K562 (cell line): ENCODE data around the gene CREB3L2. TPM values are rescaled to one million over a fixed set of nuclear protein-coding genes. Genes with fewer than 3 reads are reported as not detected.

ENCODE experiments used
- ATAC-seq: fragments of 200-7000 bp; cut with Tn5 transposase; 3 replicates; pipeline ENCODE4 v1.9.1; 2020; ENCODE audit warnings: moderate library complexity
- BruUV-seq: library from RNA; stranded (reverse); fragments of 400-500 nt; replicated peaks from 2 replicates; lab custom pipeline; 2021; lab: Mats Ljungman, UMichigan
- CTCF ChIA-PET: fragments of 300-600 bp; formaldehyde crosslinking; extraction: SDS; loops from one replicate; lab custom pipeline; 2021; ENCODE audit warnings: low intra/inter-chr PET ratio; lab: Yijun Ruan, JAX
- POLR2A ChIA-PET: fragments of 300-600, 350-650 bp; sonication (Branson Sonifier 250); formaldehyde crosslinking; extraction: SDS; loops from one replicate; lab custom pipeline; 2021; ENCODE audit warnings: antibody characterized with exemption, inconsistent platforms; lab: Yijun Ruan, JAX
- DNase-seq, 4 experiments: peaks; one replicate each; pipeline versions ENCODE4 v3.0.0 to v3.0.0-alpha.2; 2011 to 2018; ENCODE audit warnings: low spot score in 3 of 4, mixed read lengths in 3 of 4; ENCODE audit errors: extremely low read depth in 1 of 4
- FAIRE-seq: peaks from 2 replicates; lab custom pipeline; 2011; peaks lifted over from hg19 to GRCh38; lab: Jason Lieb, UNC
- H2AFZ ChIP-seq: 2 replicates; pipeline ENCODE4 v1.6.0; 2011; ENCODE audit warnings: low read depth, low read length, control low read depth, inconsistent platforms
- H3K27ac ChIP-seq: fragments of 200-600 bp; 3 replicates; pipeline ENCODE4 v1.8.0; 2011; ENCODE audit warnings: low read depth, mild to moderate bottlenecking, control low read depth, inconsistent platforms, low read length, moderate library complexity, mixed read lengths; ENCODE audit errors: extremely low read depth
- H3K27me3 ChIP-seq, 2 experiments: fragments of 300-600 bp in 1 of 2; 2 replicates in 1 of 2; 3 replicates in 1 of 2; pipeline versions ENCODE4 v1.6.0 to v1.8.0; 2011; ENCODE audit warnings: inconsistent platforms in 2 of 2, low read length in 2 of 2, mild to moderate bottlenecking in 1 of 2, mixed read lengths in 1 of 2, moderate library complexity in 1 of 2; ENCODE audit not compliant: control insufficient read depth in 2 of 2, insufficient read depth in 2 of 2
- H3K36me3 ChIP-seq: fragments of 300-600 bp; 3 replicates; pipeline ENCODE4 v1.8.0; 2011; ENCODE audit warnings: mild to moderate bottlenecking, low read length, inconsistent platforms; ENCODE audit not compliant: control insufficient read depth, insufficient read depth
- H3K4me1 ChIP-seq, 2 experiments: fragments of 200-600 bp in 1 of 2; replicated peaks in 1 of 2; 2 replicates in 1 of 2; 3 replicates in 1 of 2; pipeline versions ENCODE4 v1.5.1 to v1.8.0; 2011; ENCODE audit warnings: inconsistent platforms in 2 of 2, low read length in 2 of 2, mild to moderate bottlenecking in 1 of 2, mixed read lengths in 1 of 2, moderate library complexity in 1 of 2; ENCODE audit not compliant: control insufficient read depth in 2 of 2, insufficient read depth in 2 of 2
- H3K4me2 ChIP-seq: 2 replicates; pipeline ENCODE4 v1.6.1; 2011; ENCODE audit warnings: low read length, control low read depth, inconsistent platforms, mixed read lengths; ENCODE audit not compliant: insufficient read depth
- H3K4me3 ChIP-seq: fragments of 200-600 bp; sonication (generic), shearing (Covaris generic); 2 replicates; pipeline ENCODE4 v1.5.1; 2016; ENCODE audit warnings: control low read depth, inconsistent platforms
- H3K79me2 ChIP-seq: fragments of 200-600 bp; 3 replicates; pipeline ENCODE4 v1.8.0; 2011; ENCODE audit warnings: low read length, inconsistent platforms; ENCODE audit not compliant: control insufficient read depth, insufficient read depth
- H3K9ac ChIP-seq, 2 experiments: 2 replicates each; pipeline versions ENCODE4 v1.6.0 to v1.6.1; 2011; ENCODE audit warnings: low read depth in 2 of 2, low read length in 2 of 2, control low read depth in 1 of 2, inconsistent platforms in 1 of 2, mild to moderate bottlenecking in 1 of 2, mixed read lengths in 1 of 2; ENCODE audit not compliant: insufficient read depth in 1 of 2
- H3K9me1 ChIP-seq: one replicate; pipeline ENCODE4 v1.6.0; 2011; ENCODE audit warnings: inconsistent platforms, mild to moderate bottlenecking, low read length, moderate library complexity; ENCODE audit not compliant: control insufficient read depth, insufficient read depth
- H3K9me3 ChIP-seq: replicated peaks from 2 replicates; pipeline ENCODE4 v1.5.1; 2011; ENCODE audit warnings: low read depth, low read length, inconsistent platforms; ENCODE audit not compliant: control insufficient read depth, insufficient read depth
- H4K20me1 ChIP-seq: replicated peaks from 2 replicates; pipeline ENCODE4 v1.6.1; 2011; ENCODE audit warnings: low read length, inconsistent platforms, mixed read lengths; ENCODE audit not compliant: control insufficient read depth, insufficient read depth
- ADNP ChIP-seq: fragments of 200-800 bp; sonication (Bioruptor generic); IDR thresholded peaks from 2 replicates; pipeline ENCODE4 v1.6.1; 2016; ENCODE audit warnings: missing genetic modification characterization, missing compliant biosample characterization
- CBX2 ChIP-seq: fragments of 200-600 bp; sonication (generic); IDR thresholded peaks from one replicate; pipeline ENCODE4 v1.6.1; 2012; ENCODE audit warnings: mild to moderate bottlenecking, low read length, inconsistent platforms; ENCODE audit not compliant: insufficient read depth, poor library complexity, severe bottlenecking
- EP300 ChIP-seq: IDR thresholded peaks from 2 replicates; pipeline ENCODE4 v1.6.1; 2012; ENCODE audit warnings: low read length, improper control_type of control experiment
- FOXP1 ChIP-seq: sonication (generic); formaldehyde crosslinking; IDR thresholded peaks from 2 replicates; pipeline ENCODE4 v1.8.0; 2022; ENCODE audit warnings: mild to moderate bottlenecking, missing genetic modification reagents
- GATA2 ChIP-seq: sonication (generic); formaldehyde crosslinking; IDR thresholded peaks from 2 replicates; pipeline ENCODE4 v1.4.0; 2020; ENCODE audit warnings: mild to moderate bottlenecking, missing genetic modification reagents
- HNRNPL ChIP-seq: fragments of 200-400 bp; formaldehyde crosslinking; IDR thresholded peaks from 2 replicates; pipeline ENCODE4 v1.6.1; 2017; ENCODE audit warnings: low read depth, mild to moderate bottlenecking, low read length
- IRF2 ChIP-seq: sonication (generic); formaldehyde crosslinking; IDR thresholded peaks from 2 replicates; pipeline ENCODE4 v1.8.1; 2022; ENCODE audit warnings: mild to moderate bottlenecking, missing genetic modification reagents
- MAFG ChIP-seq: fragments of 450-650 bp; conservative IDR thresholded peaks from 2 replicates; pipeline ENCODE4 v1.6.1; 2016; ENCODE audit warnings: missing genetic modification characterization, missing compliant biosample characterization
- NFIC ChIP-seq: fragments of 450-650 bp; IDR thresholded peaks from 2 replicates; pipeline ENCODE4 v1.6.1; 2017; ENCODE audit warnings: mild to moderate bottlenecking, inconsistent platforms
- PHF20 ChIP-seq: fragments of 450-650 bp; IDR thresholded peaks from 2 replicates; pipeline ENCODE4 v1.6.1; 2018; ENCODE audit not compliant: partially characterized antibody
- POLR3A ChIP-seq: IDR thresholded peaks from 2 replicates; pipeline ENCODE4 v1.6.1; 2011; ENCODE audit warnings: borderline replicate concordance, mild to moderate bottlenecking, moderate library complexity; ENCODE audit not compliant: insufficient read length, insufficient read depth; ENCODE audit errors: extremely low read depth
- POLR3G ChIP-seq: IDR thresholded peaks from 2 replicates; pipeline ENCODE4 v1.6.1; 2011; ENCODE audit not compliant: insufficient read length, insufficient replicate concordance; ENCODE audit errors: extremely low read depth
- RBBP5 ChIP-seq: fragments of 200-600 bp; sonication (generic); IDR thresholded peaks from 2 replicates; pipeline ENCODE4 v1.6.1; 2012; ENCODE audit warnings: borderline replicate concordance, mild to moderate bottlenecking, low read length, control low read depth, inconsistent platforms; ENCODE audit not compliant: insufficient read depth, poor library complexity, severe bottlenecking
- RBM22 ChIP-seq: fragments of 200-400 bp; formaldehyde crosslinking; IDR thresholded peaks from 2 replicates; pipeline ENCODE4 v1.6.1; 2018; ENCODE audit warnings: low read length, low read depth; ENCODE audit not compliant: poor library complexity, severe bottlenecking
- RFX7 ChIP-seq: fragments of 250-450 bp; sonication (Bioruptor Pico); IDR thresholded peaks from 2 replicates; pipeline ENCODE4 v1.5.1; 2021; ENCODE audit warnings: mild to moderate bottlenecking
- SNIP1 ChIP-seq: fragments of 450-650 bp; IDR thresholded peaks from 2 replicates; pipeline ENCODE4 v1.7.1; 2017; ENCODE audit warnings: low read depth, mild to moderate bottlenecking
- STAT5B ChIP-seq: fragments of 250-450 bp; sonication (Bioruptor Pico); IDR thresholded peaks from 2 replicates; pipeline ENCODE4 v1.8.0; 2021; ENCODE audit warnings: mild to moderate bottlenecking, inconsistent platforms
- ZNF830 ChIP-seq: fragments of 250-450 bp; sonication (Bioruptor Pico); IDR thresholded peaks from 2 replicates; pipeline ENCODE4 v1.5.0; 2021; ENCODE audit warnings: mild to moderate bottlenecking
- WGBS: fragments of 100-300 bp; shearing (Covaris generic); methylation state at CpG from one replicate; pipeline ENCODE4 v1.1.6; 2016; ENCODE audit warnings: low coverage, mixed read lengths; ENCODE audit not compliant: insufficient coverage; ENCODE audit errors: missing lambda C conversion rate; 5-methylcytosine and 5-hydroxymethylcytosine counted together
- in situ Hi-C: fragments of 300-500 bp; cut with MboI; formaldehyde crosslinking; loops from 4 replicates; pipeline ENCODE4 v1.15.0; 2018; ENCODE audit warnings: inconsistent platforms, mixed read lengths
- intact Hi-C: fragments of 100-400 bp; cut with micrococcal nuclease; formaldehyde crosslinking; loops from 2 replicates; pipeline ENCODE4 v1.14.2; 2022
- polyA plus RNA-seq, 8 experiments: library from polyadenylated mRNA; depleted of rRNA in 4 of 8; stranded (reverse) in 5 of 8; unstranded in 3 of 8; fragments of >200 nt; fragmentation: Nextera tagmentation in 2 of 8; fragmentation: Illumina TruSeq in 1 of 8; extraction: Ambion mirVana in 2 of 8; extraction: Trizol in 1 of 8; gene quantifications; 2 replicates each; pipeline versions ENCODE4 v1.2.1 to v1.2.3, GENCODE V29; 2011 to 2014; ENCODE audit warnings: inconsistent platforms in 1 of 8, missing spikeins in 1 of 8
- total RNA-seq, 7 experiments: library from RNA; depleted of rRNA in 6 of 7; stranded (reverse); fragments of >200 nt in 6 of 7; fragmentation: Illumina TruSeq in 2 of 7; extraction: Trizol in 2 of 7; gene quantifications; 2 replicates each; pipeline versions ENCODE4 v1.2.1 to v1.2.3, GENCODE V29; 2011 to 2021; ENCODE audit warnings: low replicate concordance in 1 of 7
- TF ChIP-seq, protein P1 (sequence below): fragments of 250-450 bp; sonication (Bioruptor Pico); IDR thresholded peaks from 2 replicates; pipeline ENCODE4 v1.8.0; 2021; ENCODE audit warnings: borderline replicate concordance, mild to moderate bottlenecking, moderate library complexity; ENCODE audit not compliant: poor library complexity, severe bottlenecking
- TF ChIP-seq, protein P2 (sequence below): sonication (generic); formaldehyde crosslinking; IDR thresholded peaks from 2 replicates; pipeline ENCODE4 v1.8.1; 2023; ENCODE audit warnings: mild to moderate bottlenecking, missing genetic modification reagents
- TF ChIP-seq, protein P3 (sequence below), 2 experiments: fragments of 450-650 bp in 1 of 2; sonication (generic) in 1 of 2; formaldehyde crosslinking; conservative IDR thresholded peaks; 2 replicates each; pipeline versions ENCODE4 v1.4.0 to v1.8.1; 2020 to 2022; ENCODE audit warnings: mild to moderate bottlenecking in 1 of 2, missing genetic modification reagents in 1 of 2

CREB3L2 gene
- total and polyA plus RNA-seq, 9 of the 15 experiments (the other 6 are each of a cell fraction or from before 2014, with no cell fraction given): 7.1 to 45.6 (median 15.8) TPM

GRCh38 chr7:137992104-137992549 is 9.8 kb downstream of the CREB3L2 start:
- Histone ChIP-seq H3K9ac (peak overlapping the region; percentile 39 to 50; a peak in 3 of 4 replicates), H3K79me2 (peaks cover 94% of the 10 kb centered on the region), H3K27ac (peak overlapping the region; percentile 77), H3K4me3 (no peak overlapping the region), H3K27me3 (no peaks in the 10 kb centered on the region), H3K9me3 (no peaks in the 10 kb centered on the region), H2AFZ (peak overlapping the region; percentile 41), H3K4me1 (peaks cover 43 to 75% of the 10 kb centered on the region in 2 experiments), H3K4me2 (peak overlapping the region; percentile 69), H3K36me3 (peaks cover 6% of the 10 kb centered on the region), H3K9me1 (peaks cover 3% of the 10 kb centered on the region), H4K20me1 (peaks cover 5% of the 10 kb centered on the region; the same call in 1 of the 2 replicates)
- ChIA-PET POLR2A (interaction anchor here (0.6 to 2.7 kb wide), 17 partner anchors 8 to 242 kb away, joined by 3 to 21 read pairs (median 5); partner anchors contain the start of gene CREB3L2), CTCF (no interaction called here)
- peak; percentile 80 for ATAC-seq
- in situ Hi-C loops: no loop called here
- peak; percentile 96 for FAIRE-seq
- 6% methylated on average over 5 of the region's 5 CpGs for WGBS
- peak; percentile 74 to 94 (median 81) for DNase-seq
- intact Hi-C loops: no loop called here
- no TSS peak for BruUV-seq
- TF ChIP-seq RFX7 (CRISPR knock-in tag) (no peak), STAT5B (CRISPR knock-in tag) (no peak), EP300 (peak; percentile 80), POLR3A (no peak), GATA2 (no peak), SNIP1 (no peak), RBM22 (no peak), RBBP5 (peak; percentile 25), NFIC (peak; percentile 39), HNRNPL (no peak), IRF2 (CRISPR knock-in tag) (no peak), CBX2 (no peak), MAFG (tag) (peak; percentile 96), PHF20 (no peak), ZNF830 (CRISPR knock-in tag) (no peak), ADNP (tag) (peak; percentile 66; the same call in 1 of the 2 replicates), FOXP1 (CRISPR knock-in tag) (no peak), POLR3G (no peak)
- TF ChIP-seq, protein P1, sequence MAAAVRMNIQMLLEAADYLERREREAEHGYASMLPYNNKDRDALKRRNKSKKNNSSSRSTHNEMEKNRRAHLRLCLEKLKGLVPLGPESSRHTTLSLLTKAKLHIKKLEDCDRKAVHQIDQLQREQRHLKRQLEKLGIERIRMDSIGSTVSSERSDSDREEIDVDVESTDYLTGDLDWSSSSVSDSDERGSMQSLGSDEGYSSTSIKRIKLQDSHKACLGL (CRISPR knock-in tag): no peak
- TF ChIP-seq, protein P2, sequence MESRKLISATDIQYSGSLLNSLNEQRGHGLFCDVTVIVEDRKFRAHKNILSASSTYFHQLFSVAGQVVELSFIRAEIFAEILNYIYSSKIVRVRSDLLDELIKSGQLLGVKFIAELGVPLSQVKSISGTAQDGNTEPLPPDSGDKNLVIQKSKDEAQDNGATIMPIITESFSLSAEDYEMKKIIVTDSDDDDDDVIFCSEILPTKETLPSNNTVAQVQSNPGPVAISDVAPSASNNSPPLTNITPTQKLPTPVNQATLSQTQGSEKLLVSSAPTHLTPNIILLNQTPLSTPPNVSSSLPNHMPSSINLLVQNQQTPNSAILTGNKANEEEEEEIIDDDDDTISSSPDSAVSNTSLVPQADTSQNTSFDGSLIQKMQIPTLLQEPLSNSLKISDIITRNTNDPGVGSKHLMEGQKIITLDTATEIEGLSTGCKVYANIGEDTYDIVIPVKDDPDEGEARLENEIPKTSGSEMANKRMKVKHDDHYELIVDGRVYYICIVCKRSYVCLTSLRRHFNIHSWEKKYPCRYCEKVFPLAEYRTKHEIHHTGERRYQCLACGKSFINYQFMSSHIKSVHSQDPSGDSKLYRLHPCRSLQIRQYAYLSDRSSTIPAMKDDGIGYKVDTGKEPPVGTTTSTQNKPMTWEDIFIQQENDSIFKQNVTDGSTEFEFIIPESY: no peak
- TF ChIP-seq, protein P3, sequence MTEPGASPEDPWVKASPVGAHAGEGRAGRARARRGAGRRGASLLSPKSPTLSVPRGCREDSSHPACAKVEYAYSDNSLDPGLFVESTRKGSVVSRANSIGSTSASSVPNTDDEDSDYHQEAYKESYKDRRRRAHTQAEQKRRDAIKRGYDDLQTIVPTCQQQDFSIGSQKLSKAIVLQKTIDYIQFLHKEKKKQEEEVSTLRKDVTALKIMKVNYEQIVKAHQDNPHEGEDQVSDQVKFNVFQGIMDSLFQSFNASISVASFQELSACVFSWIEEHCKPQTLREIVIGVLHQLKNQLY (CRISPR knock-in tag; conservative IDR thresholded peaks at IDR 0.05): no peak
